ENCODE data around the gene MTO1.

DNA sequence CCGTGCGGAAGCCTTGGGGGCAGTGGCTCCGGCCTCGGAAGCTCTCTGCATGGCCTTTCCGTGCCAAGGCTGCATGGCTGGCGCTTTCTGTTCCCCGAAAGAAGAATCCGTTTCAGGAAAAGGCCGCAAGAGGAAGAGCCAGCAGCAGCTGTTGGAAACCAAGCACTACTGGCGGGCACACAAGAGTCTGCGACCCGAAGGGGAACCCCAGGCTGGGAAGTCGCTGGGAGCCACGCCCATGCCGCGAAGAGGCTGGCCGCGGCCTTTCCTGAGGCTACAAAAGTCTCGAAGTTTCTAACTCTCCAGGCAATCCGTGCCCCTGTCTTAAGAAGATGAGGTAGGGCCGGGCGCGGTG lies 9.5 kb upstream of the MTO1 start, which contains the start of gene CGAS:
- TF ChIP-seq, protein P1, sequence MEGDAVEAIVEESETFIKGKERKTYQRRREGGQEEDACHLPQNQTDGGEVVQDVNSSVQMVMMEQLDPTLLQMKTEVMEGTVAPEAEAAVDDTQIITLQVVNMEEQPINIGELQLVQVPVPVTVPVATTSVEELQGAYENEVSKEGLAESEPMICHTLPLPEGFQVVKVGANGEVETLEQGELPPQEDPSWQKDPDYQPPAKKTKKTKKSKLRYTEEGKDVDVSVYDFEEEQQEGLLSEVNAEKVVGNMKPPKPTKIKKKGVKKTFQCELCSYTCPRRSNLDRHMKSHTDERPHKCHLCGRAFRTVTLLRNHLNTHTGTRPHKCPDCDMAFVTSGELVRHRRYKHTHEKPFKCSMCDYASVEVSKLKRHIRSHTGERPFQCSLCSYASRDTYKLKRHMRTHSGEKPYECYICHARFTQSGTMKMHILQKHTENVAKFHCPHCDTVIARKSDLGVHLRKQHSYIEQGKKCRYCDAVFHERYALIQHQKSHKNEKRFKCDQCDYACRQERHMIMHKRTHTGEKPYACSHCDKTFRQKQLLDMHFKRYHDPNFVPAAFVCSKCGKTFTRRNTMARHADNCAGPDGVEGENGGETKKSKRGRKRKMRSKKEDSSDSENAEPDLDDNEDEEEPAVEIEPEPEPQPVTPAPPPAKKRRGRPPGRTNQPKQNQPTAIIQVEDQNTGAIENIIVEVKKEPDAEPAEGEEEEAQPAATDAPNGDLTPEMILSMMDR (conservative IDR thresholded peaks at IDR 0.05 in 1 of 2, IDR thresholded peaks at IDR 0.05 in 1 of 2; ENCODE audit: extremely low read depth in 1 of 2, insufficient read depth in 1 of 2, low read depth in 1 of 2, low read length in 2 of 2), result no peak
- TF ChIP-seq EZH2 (IDR thresholded peaks at IDR 0.05; ENCODE audit: borderline replicate concordance, low read length), result no peak
